HEK293 (cell line): ENCODE data around the gene LRRC10B.

ENCODE experiments used
- CTCF ChIA-PET: fragments of 350-600 bp; formaldehyde crosslinking; extraction: SDS; loops from one replicate; lab custom pipeline; 2021; ENCODE audit warnings: antibody characterized with exemption; lab: Yijun Ruan, JAX
- POLR2A ChIA-PET: fragments of 300-600 bp; formaldehyde crosslinking; extraction: SDS; loops from one replicate; lab custom pipeline; 2020; ENCODE audit warnings: antibody characterized with exemption, inconsistent platforms; lab: Yijun Ruan, JAX
- H3K27ac ChIP-seq: fragments of 200-500 bp; sonication (Bioruptor generic); 2 replicates; pipeline ENCODE4 v1.5.1; 2014; ENCODE audit warnings: low read depth, low read length, control low read depth, inconsistent platforms; ENCODE audit errors: extremely low read depth
- H3K36me3 ChIP-seq, 2 experiments: fragments of 200-500 bp in 1 of 2; sonication (Bioruptor generic) in 1 of 2; 1 replicate in 1 of 2; 2 replicates in 1 of 2; pipeline ENCODE4 v1.5.1; 2014 to 2017; ENCODE audit warnings: inconsistent platforms in 2 of 2, low read length in 2 of 2; ENCODE audit not compliant: control insufficient read depth in 2 of 2, insufficient read depth in 1 of 2
- H3K4me1 ChIP-seq: fragments of 200-500 bp; sonication (Bioruptor generic); 2 replicates; pipeline ENCODE4 v1.5.1; 2014; ENCODE audit warnings: mild to moderate bottlenecking, low read length, inconsistent platforms; ENCODE audit not compliant: control insufficient read depth, insufficient read depth
- H3K4me3 ChIP-seq: 2 replicates; pipeline ENCODE4 v1.5.1; 2011; ENCODE audit warnings: low read depth, mild to moderate bottlenecking, control low read depth, low read length, moderate library complexity
- H3K9me3 ChIP-seq: fragments of 200-500 bp; sonication (Bioruptor generic); 2 replicates; pipeline ENCODE4 v1.5.1; 2014; ENCODE audit warnings: low read depth, low read length, inconsistent platforms; ENCODE audit not compliant: control insufficient read depth, insufficient read depth
- GFI1B ChIP-seq: fragments of 450-650 bp; formaldehyde crosslinking; IDR thresholded peaks from 2 replicates; pipeline ENCODE4 v1.5.1; 2016; ENCODE audit warnings: missing biosample characterization, missing genetic modification characterization
- HOXC10 ChIP-seq: sonication (generic); formaldehyde crosslinking; IDR thresholded peaks from 2 replicates; pipeline ENCODE4 v1.8.1; 2023; ENCODE audit warnings: mild to moderate bottlenecking, missing genetic modification reagents
- KLF9 ChIP-seq: fragments of 450-650 bp; formaldehyde crosslinking; IDR thresholded peaks from 2 replicates; pipeline ENCODE4 v1.5.1; 2016; ENCODE audit warnings: missing biosample characterization, missing genetic modification characterization, low read depth
- ZBTB1 ChIP-seq: fragments of 450-650 bp; formaldehyde crosslinking; IDR thresholded peaks from 2 replicates; pipeline ENCODE4 v1.5.1; 2016; ENCODE audit warnings: missing biosample characterization, missing genetic modification characterization
- ZBTB21 ChIP-seq: fragments of 450-650 bp; formaldehyde crosslinking; IDR thresholded peaks from 2 replicates; pipeline ENCODE4 v1.5.1; 2017; ENCODE audit warnings: missing biosample characterization, missing genetic modification characterization
- ZBTB8A ChIP-seq: fragments of 450-650 bp; formaldehyde crosslinking; IDR thresholded peaks from 2 replicates; pipeline ENCODE4 v1.5.1; 2016; ENCODE audit warnings: missing biosample characterization, missing genetic modification characterization
- ZFP41 ChIP-seq: fragments of 450-650 bp; formaldehyde crosslinking; IDR thresholded peaks from 2 replicates; pipeline ENCODE4 v1.5.1; 2016; ENCODE audit warnings: missing biosample characterization, missing genetic modification characterization, borderline replicate concordance
- ZNF133 ChIP-seq: fragments of 450-650 bp; formaldehyde crosslinking; IDR thresholded peaks from 2 replicates; pipeline ENCODE4 v1.5.1; 2016; ENCODE audit warnings: missing biosample characterization, missing genetic modification characterization
- ZNF138 ChIP-seq: fragments of 450-650 bp; formaldehyde crosslinking; IDR thresholded peaks from 2 replicates; pipeline ENCODE4 v1.5.1; 2016; ENCODE audit warnings: missing biosample characterization, missing genetic modification characterization, borderline replicate concordance
- ZNF146 ChIP-seq: fragments of 450-650 bp; formaldehyde crosslinking; IDR thresholded peaks from 2 replicates; pipeline ENCODE4 v1.5.1; 2016; ENCODE audit warnings: missing biosample characterization, missing genetic modification characterization
- ZNF157 ChIP-seq: fragments of 450-650 bp; formaldehyde crosslinking; IDR thresholded peaks from 2 replicates; pipeline ENCODE4 v1.5.1; 2016; ENCODE audit warnings: missing biosample characterization, missing genetic modification characterization
- ZNF239 ChIP-seq: fragments of 450-650 bp; formaldehyde crosslinking; IDR thresholded peaks from 2 replicates; pipeline ENCODE4 v1.5.1; 2016; ENCODE audit warnings: missing biosample characterization, missing genetic modification characterization
- ZNF24 ChIP-seq: fragments of 450-650 bp; formaldehyde crosslinking; IDR thresholded peaks from 2 replicates; pipeline ENCODE4 v1.5.1; 2016; ENCODE audit warnings: missing biosample characterization, missing genetic modification characterization
- ZNF26 ChIP-seq: fragments of 450-650 bp; formaldehyde crosslinking; IDR thresholded peaks from 2 replicates; pipeline ENCODE4 v1.5.1; 2016; ENCODE audit warnings: missing biosample characterization, missing genetic modification characterization
- ZNF280C ChIP-seq: fragments of 450-650 bp; formaldehyde crosslinking; IDR thresholded peaks from 2 replicates; pipeline ENCODE4 v1.5.1; 2016; ENCODE audit warnings: missing biosample characterization, missing genetic modification characterization
- ZNF292 ChIP-seq: fragments of 450-650 bp; formaldehyde crosslinking; IDR thresholded peaks from 2 replicates; pipeline ENCODE4 v1.5.1; 2016; ENCODE audit warnings: low read depth, missing biosample characterization, missing genetic modification characterization, borderline replicate concordance
- ZNF341 ChIP-seq: fragments of 450-650 bp; formaldehyde crosslinking; IDR thresholded peaks from 2 replicates; pipeline ENCODE4; 2016; ENCODE audit warnings: low read depth, missing biosample characterization, missing genetic modification characterization
- ZNF37A ChIP-seq: fragments of 450-650 bp; IDR thresholded peaks from 2 replicates; pipeline ENCODE4 v1.5.1; 2018; ENCODE audit warnings: missing biosample characterization, missing genetic modification characterization
- ZNF473 ChIP-seq: fragments of 450-650 bp; formaldehyde crosslinking; IDR thresholded peaks from 2 replicates; pipeline ENCODE4 v1.5.1; 2017; ENCODE audit warnings: missing biosample characterization, missing genetic modification characterization
- ZNF521 ChIP-seq: fragments of 450-650 bp; formaldehyde crosslinking; IDR thresholded peaks from 2 replicates; pipeline ENCODE4 v1.5.1; 2017; ENCODE audit warnings: missing biosample characterization, mild to moderate bottlenecking, missing genetic modification characterization
- ZNF623 ChIP-seq: fragments of 450-650 bp; formaldehyde crosslinking; IDR thresholded peaks from 2 replicates; pipeline ENCODE4 v1.5.1; 2016; ENCODE audit warnings: missing biosample characterization, missing genetic modification characterization
- ZNF624 ChIP-seq: fragments of 450-650 bp; formaldehyde crosslinking; IDR thresholded peaks from 2 replicates; pipeline ENCODE4 v1.5.1; 2017; ENCODE audit warnings: missing biosample characterization, missing genetic modification characterization
- ZNF626 ChIP-seq: fragments of 450-650 bp; sonication (Bioruptor Pico); formaldehyde crosslinking; IDR thresholded peaks from 2 replicates; pipeline ENCODE4 v1.5.1; 2018; ENCODE audit warnings: missing biosample characterization, missing genetic modification characterization, inconsistent platforms
- ZNF654 ChIP-seq: fragments of 450-650 bp; formaldehyde crosslinking; IDR thresholded peaks from 2 replicates; pipeline ENCODE4 v1.5.1; 2016; ENCODE audit warnings: low read depth, missing biosample characterization, missing genetic modification characterization
- ZNF664 ChIP-seq: fragments of 450-650 bp; formaldehyde crosslinking; IDR thresholded peaks from 2 replicates; pipeline ENCODE4 v1.5.1; 2016; ENCODE audit warnings: missing biosample characterization, missing genetic modification characterization
- ZNF670 ChIP-seq: fragments of 450-650 bp; formaldehyde crosslinking; IDR thresholded peaks from 2 replicates; pipeline ENCODE4 v1.5.1; 2016; ENCODE audit warnings: missing biosample characterization, missing genetic modification characterization, low read depth
- ZNF677 ChIP-seq: fragments of 450-650 bp; IDR thresholded peaks from 2 replicates; pipeline ENCODE4 v1.5.0; 2018; ENCODE audit warnings: missing biosample characterization, mild to moderate bottlenecking, missing genetic modification characterization, moderate library complexity
- ZSCAN5A ChIP-seq: fragments of 450-650 bp; formaldehyde crosslinking; IDR thresholded peaks from 2 replicates; pipeline ENCODE4 v1.5.1; 2016; ENCODE audit warnings: missing biosample characterization, missing genetic modification characterization
- ZXDB ChIP-seq: fragments of 450-650 bp; formaldehyde crosslinking; IDR thresholded peaks from 2 replicates; pipeline ENCODE4 v1.5.1; 2016; ENCODE audit warnings: missing biosample characterization, missing genetic modification characterization
- TF ChIP-seq, protein P1 (sequence below): fragments of 450-650 bp; formaldehyde crosslinking; IDR thresholded peaks from 2 replicates; pipeline ENCODE4 v1.5.1; 2016; ENCODE audit warnings: missing biosample characterization, missing genetic modification characterization

The LRRC10B gene

DNA sequence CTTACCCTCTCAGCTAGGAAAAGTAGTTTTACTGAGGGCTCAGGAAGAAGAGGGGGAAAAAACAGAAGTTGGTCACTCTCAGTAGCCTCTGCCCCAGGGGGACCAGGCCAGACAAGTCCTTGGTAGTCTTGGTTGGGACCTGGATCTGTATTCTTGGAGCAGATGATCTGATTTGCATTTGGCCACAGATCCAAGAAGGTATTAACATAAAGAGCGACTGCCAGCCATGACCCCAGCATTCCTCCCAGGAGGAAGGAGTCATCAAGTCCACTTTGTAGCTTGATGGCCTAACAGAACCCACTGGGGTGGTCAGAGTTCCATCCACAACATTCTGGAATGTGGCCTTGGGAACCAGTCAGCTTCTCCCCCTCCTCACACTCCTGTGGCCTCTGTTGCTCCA, 6.0 kb upstream of the LRRC10B start:
- ChIA-PET POLR2A (no interaction called here), CTCF (interaction anchor here (0.7 to 2.7 kb wide), 5 partner anchors 15 to 563 kb away, joined by 3 to 15 read pairs (median 3); no protein-coding TSS in a partner anchor)
- Histone ChIP-seq H3K4me1 (no peaks in the 10 kb centered on the region), H3K9me3 (no peaks in the 10 kb centered on the region), H3K27ac (no peak overlapping the region), H3K4me3 (no peak overlapping the region), H3K36me3 (no peaks in the 10 kb centered on the region)
- TF ChIP-seq ZNF341 (tag by site-specific recombination) (no peak), ZFP41 (no peak), ZSCAN5A (tag by site-specific recombination) (no peak), KLF9 (tag by site-specific recombination) (no peak), ZNF280C (tag by site-specific recombination) (no peak), ZNF677 (tag by site-specific recombination) (no peak), ZNF157 (no peak), ZNF292 (tag by site-specific recombination) (no peak), ZNF133 (no peak), ZNF26 (tag by site-specific recombination) (no peak), HOXC10 (no peak), ZNF37A (tag by site-specific recombination) (no peak), ZXDB (tag by site-specific recombination) (no peak), ZNF623 (tag by site-specific recombination) (no peak), GFI1B (tag by site-specific recombination) (no peak), ZNF654 (no peak)

- POLR2A ChIA-PET: no interaction called here
- Histone ChIP-seq H3K36me3 (no peaks in the 10 kb centered on the region), H3K4me3 (no peak overlapping the region), H3K9me3 (no peaks in the 10 kb centered on the region), H3K4me1 (no peaks in the 10 kb centered on the region), H3K27ac (no peak overlapping the region)
- CTCF ChIA-PET: interaction anchor here (1.2 to 2.7 kb wide), 3 partner anchors 14 to 21 kb away, joined by 3 to 15 read pairs (median 12); no protein-coding TSS in a partner anchor
- no peak for TF ChIP-seq ZNF626 (tag by site-specific recombination)
- TF ChIP-seq, protein P1, sequence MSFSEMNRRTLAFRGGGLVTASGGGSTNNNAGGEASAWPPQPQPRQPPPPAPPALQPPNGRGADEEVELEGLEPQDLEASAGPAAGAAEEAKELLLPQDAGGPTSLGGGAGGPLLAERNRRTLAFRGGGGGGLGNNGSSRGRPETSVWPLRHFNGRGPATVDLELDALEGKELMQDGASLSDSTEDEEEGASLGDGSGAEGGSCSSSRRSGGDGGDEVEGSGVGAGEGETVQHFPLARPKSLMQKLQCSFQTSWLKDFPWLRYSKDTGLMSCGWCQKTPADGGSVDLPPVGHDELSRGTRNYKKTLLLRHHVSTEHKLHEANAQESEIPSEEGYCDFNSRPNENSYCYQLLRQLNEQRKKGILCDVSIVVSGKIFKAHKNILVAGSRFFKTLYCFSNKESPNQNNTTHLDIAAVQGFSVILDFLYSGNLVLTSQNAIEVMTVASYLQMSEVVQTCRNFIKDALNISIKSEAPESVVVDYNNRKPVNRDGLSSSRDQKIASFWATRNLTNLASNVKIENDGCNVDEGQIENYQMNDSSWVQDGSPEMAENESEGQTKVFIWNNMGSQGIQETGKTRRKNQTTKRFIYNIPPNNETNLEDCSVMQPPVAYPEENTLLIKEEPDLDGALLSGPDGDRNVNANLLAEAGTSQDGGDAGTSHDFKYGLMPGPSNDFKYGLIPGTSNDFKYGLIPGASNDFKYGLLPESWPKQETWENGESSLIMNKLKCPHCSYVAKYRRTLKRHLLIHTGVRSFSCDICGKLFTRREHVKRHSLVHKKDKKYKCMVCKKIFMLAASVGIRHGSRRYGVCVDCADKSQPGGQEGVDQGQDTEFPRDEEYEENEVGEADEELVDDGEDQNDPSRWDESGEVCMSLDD: no peak
- TF ChIP-seq ZNF138 (tag by site-specific recombination): no peak
- no peak for TF ChIP-seq ZNF670 (tag by site-specific recombination)
- TF ChIP-seq ZNF521: no peak
- TF ChIP-seq ZNF664 (tag by site-specific recombination): no peak
- TF ChIP-seq ZNF292 (tag by site-specific recombination): no peak
- no peak for TF ChIP-seq ZNF24 (tag by site-specific recombination)
- TF ChIP-seq ZBTB21 (tag by site-specific recombination): no peak
- no peak for TF ChIP-seq ZNF239
- no peak for TF ChIP-seq ZNF473 (tag by site-specific recombination)
- no peak for TF ChIP-seq ZNF146 (tag by site-specific recombination)
- no peak for TF ChIP-seq ZFP41
- TF ChIP-seq ZNF624 (tag by site-specific recombination): no peak
- no peak for TF ChIP-seq ZBTB1 (tag by site-specific recombination)
- TF ChIP-seq ZNF157: no peak
- TF ChIP-seq ZBTB8A (tag by site-specific recombination): no peak
These were observed 5.3 kb upstream of the LRRC10B start for GRCh38 chr11:61503135-61503770.
